COR-L47 (cell line): ENCODE data around the gene RNF220.
"Not testable (repeated sequence)": the region's sequence is repeated elsewhere in the genome, so short reads cannot be mapped to it uniquely, and the experiment has no call there.

Source experiments
- DNase-seq: peaks from one replicate; lab custom pipeline; 2025; lab: John Stamatoyannopoulos, UW

Gene RNF220

GRCh38 chr1:44654621-44655187 is 249.6 kb downstream of the RNF220 start:
- DNase-seq: no peak

GRCh38 chr1:44655609-44656008 is 250.6 kb downstream of the RNF220 start:
- DNase-seq: no peak

DNA sequence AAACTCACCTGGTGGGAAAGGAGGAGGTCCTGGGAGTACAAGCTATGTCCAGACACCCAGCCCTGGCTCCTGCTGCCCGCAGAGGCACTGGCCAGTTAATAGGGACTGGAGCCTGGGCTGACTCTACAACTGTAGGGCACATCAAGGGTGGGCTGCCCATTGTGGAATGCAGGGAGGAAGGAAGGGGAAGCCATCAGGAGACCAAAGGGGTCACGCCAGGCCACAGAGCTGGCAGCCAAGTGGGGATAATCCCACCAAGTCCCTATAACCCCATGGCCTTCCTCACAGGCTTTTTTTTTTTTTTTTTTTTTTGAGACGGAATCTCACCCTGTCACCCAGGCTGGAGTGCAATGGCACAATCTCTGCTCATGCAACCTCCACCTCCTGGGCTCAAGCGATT is 254.5 kb downstream of the RNF220 start:
- DNase-seq: no peak

GRCh38 chr1:44660176-44660575 is 255.1 kb downstream of the RNF220 start:
- peak; percentile 67 for DNase-seq

- no peak for DNase-seq
These were observed 257.0 kb downstream of the RNF220 start for GRCh38 chr1:44661781-44662682.

DNA sequence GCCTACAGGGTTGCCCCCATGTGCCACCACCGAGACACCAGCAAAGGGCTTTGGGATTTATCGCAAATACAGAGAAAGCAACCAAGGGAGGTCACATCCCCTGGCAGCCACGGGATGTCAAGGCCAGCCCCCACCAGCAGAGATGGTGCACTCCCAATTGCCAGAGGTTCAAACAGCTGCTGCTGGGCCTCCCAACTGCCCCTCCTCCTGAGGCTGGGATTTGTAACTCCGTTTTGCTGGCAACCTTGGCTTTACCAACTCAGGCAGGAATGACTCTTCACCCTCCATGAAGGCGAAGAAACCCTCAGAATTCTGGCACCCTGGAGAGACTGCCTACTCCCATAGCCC is 257.6 kb downstream of the RNF220 start:
- no peak for DNase-seq

GRCh38 chr1:44663417-44663816 is 258.4 kb downstream of the RNF220 start:
- no peak for DNase-seq

DNA sequence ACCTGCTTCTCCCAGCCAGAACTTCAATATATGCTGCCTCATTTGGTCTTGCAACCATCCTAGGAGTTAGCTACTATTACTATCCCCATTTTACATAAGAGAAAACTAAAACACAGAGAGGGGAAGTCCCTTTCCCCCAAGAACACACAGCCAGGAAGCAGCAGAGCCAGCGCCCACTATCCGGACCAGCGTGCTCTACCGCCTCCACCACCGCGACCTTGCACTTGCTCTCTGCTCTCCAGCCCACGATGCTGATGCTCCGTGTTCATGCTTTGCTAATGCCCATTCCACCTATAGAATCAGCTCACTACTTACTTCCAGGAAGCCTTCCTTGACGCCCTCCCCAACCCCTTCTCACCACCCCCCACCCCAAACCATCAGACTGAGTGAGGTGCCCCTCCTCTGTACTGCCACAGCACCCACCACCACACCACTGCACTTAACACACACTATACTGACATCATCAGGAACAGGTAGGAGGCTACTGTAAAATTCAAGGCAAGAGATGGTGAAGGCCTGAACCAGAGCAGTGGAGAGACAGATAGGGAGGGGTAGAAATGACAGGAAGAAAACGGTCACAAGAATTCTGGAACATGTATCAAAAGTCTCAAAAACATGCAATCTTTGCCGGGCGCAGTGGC is 259.8 kb downstream of the RNF220 start:
- no peak for DNase-seq

DNA sequence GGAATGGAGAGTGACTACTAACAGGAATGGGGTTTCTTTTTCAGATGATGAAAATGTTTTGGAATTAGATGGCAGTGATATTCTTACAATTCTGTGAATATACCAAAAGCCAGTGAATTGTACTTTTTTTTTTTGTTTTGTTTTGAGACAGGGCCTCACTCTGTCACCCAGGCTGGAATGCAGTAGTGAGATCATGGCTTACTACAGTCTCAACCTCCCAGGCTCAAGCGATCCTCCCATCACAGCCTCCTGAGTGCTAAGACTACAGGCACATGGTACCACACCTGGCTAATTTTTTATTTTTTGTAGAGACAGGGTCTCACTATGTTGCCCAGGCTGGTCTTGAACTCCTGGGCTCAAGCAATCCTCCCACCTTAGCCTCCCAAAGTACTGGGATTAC is 261.7 kb downstream of the RNF220 start:
- not testable (repeated sequence) for DNase-seq

DNA sequence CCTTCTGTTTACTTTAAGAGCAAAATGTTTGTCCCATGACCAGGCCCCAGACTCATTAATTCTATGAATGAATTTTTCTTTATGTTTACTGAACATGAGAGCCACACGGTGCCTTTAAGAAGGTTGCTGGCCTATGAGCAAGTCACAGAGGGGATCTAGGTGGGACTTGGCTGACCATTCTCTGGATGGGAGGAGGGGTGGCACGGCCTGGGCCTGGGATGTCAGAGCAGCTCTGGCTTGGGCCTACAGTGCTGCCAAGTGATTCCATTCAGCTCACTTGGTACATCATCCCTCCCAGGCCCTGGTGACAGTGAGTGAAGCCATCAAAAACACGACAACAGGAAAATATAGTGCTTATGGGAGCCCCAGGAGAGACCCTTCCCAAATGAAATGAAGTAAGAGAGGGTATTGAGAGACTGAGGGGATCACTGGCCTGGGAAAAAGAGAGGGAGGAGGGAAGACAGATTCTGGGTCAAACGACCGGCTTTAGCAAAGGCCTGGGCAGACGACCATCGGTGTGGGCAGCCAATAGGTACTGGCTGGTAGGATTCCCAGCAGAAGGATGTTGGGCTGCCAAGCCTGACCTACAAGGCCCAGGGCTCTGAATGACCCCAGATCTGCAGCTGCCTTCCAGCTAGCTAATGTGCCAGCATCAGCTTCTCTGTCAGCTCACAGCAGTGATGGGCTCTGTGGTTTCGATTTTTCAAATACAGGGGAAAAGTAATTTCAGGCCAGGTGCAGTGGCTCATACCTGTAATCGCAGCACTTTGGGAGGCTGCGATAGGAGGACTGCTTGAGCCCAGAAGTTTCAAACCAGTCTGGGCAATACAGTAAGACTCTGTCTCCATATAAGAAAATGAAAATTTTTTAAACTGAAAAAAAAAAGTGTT is 265.9 kb downstream of the RNF220 start:
- DNase-seq: no peak

DNA sequence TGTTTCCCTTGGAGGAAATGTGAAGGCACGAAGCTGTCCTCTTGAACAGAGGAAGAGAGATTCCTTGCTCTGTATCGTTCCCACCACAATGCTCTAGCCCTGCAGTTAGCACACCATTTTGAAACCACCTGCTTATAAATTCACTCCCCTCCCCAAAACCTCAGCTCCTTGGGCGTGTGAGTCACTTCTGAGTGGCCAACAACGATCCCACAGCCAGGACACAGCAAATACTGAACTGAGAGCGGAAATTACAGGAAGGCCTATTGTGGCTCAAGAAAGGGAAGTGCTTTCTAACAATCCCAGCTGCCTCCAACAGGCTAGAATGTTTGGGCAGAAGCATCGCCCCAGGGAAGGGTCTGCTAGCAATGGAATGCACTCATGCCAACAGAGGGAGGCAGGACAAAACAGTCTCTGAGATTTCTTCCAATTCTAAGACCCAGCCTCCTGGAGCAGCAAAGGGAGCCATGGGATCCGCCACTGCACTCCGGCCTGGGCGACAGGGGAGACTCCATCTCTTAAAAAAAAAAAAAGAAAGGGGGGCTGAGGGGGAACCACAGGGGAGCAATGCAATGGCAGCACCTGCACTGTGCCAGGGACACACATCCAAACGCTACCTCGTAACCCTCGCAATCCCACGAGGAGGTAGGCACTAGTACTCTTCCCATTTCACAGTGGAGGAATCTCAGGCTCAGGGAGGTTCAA is 267.4 kb downstream of the RNF220 start:
- no peak for DNase-seq

GRCh38 chr1:44672961-44673674 is 268.1 kb downstream of the RNF220 start:
- no peak for DNase-seq

- no peak for DNase-seq
These were observed 268.6 kb downstream of the RNF220 start for GRCh38 chr1:44673675-44674112.

GRCh38 chr1:44674113-44675000 is 269.3 kb downstream of the RNF220 start, which contains the start of the genes ARMH1 and TMEM53:
Gene ARMH1 (plus strand): TSS chr1:44674714. CDS start chr1:44689698, 14,984 bp downstream.
Gene TMEM53 (minus strand): TSS chr1:44674481. CDS start chr1:44674391, 90 bp downstream.
- peak; percentile 91 for DNase-seq

DNA sequence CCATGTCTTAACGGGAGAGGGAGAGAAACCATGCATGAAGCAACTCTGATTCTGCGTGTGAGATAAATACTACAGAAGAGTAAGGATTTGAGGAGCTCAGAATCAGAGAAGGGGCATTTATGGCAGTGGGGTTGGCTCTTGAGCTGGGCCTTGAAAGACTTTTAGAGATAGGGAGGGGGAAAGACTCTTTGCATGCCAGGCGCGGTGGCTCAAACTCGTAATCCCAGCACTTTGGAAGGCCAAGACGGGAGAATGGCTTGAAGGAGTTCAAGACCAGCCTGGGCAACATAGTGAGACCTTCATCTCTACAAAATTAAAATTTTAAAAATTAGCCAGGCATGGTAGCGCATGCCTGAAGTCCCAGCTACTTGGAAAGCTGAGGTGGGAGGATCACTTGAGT is 270.1 kb downstream of the RNF220 start:
- no peak for DNase-seq

GRCh38 chr1:44676484-44677200 is 271.6 kb downstream of the RNF220 start:
- DNase-seq: no peak

DNA sequence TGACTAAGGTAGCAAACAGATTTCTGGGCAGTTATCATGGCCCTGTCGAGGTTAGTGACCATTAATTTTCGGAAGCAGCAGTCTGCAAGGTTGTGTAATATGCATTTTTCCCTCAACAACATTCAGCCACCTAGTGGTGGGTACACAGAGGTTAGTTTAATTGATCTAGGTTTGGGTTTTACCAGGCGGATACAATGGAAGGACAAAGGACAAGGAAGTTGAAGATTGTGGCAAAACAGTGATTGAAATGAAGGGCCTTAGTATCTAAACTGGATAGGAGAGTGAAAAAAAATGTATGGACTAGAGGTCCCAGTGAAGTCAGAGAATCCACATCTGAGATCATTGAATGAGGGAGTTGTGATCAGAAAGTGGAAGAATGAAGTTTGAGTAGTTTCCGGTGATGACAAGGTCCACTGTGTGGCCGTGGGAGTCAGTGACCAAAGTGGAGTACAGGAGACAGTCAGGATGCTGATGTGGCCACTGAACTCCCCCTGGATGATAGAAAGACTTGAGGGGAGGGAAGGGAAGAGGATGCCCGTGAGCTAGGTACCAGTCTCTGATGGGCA is 272.2 kb downstream of the RNF220 start:
- DNase-seq: no peak

DNA sequence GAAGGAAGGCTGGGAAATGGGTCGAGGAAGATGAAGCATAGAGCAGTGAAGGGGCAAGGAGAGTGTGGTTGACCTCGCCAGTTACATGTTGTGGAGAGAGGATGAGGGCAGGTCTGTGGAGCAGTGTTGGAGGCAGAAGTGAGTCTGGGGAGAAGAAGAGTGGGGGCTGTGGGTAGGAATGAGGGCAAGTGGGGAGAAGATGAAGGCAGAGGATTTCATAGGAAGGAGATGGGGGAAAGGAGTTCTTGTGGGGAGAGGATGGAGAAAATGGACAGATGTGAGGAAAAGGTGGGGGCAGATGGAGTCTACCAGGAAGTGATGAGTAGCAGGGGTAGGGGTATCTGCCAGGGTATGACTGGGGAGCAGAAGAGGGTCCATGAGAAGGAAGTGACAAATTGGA is 273.1 kb downstream of the RNF220 start:
- DNase-seq: no peak

DNA sequence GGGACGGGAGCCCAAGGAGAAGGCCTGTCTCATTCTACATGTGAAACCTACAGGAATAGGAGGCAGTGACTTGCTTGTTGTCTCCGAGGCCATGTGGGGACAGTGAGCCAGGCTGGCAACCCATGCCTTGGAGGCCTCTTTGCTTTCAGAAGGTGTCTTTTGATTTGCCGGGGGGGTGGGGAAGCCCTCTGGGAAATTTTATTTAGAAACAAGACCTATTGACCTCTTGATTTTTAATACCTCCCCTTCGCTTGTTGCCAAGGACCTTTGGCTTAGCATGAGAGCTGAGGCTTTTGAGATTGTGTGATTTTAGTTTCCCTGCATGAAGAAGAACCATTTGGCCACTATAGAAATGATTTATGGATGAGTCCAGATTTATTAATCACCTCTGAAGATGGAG is 273.6 kb downstream of the RNF220 start:
- no peak for DNase-seq
